GM18505 (cell line): ENCODE results near the gene APOO.

Experiments used
- ATAC-seq: cut with Tn5 transposase; IDR thresholded peaks from one replicate; pipeline ENCODE4 v1.9.1; 2021; ENCODE audit not compliant: unreplicated experiment
- POLR2A ChIP-seq: IDR thresholded peaks from 4 replicates; pipeline ENCODE4 v1.6.1; 2011; ENCODE audit warnings: borderline replicate concordance; ENCODE audit not compliant: insufficient read depth, insufficient read length; ENCODE audit errors: extremely low read depth

Gene APOO

GRCh38 chrX:23930894-23931604 is 23.3 kb upstream of the APOO start:
- ATAC-seq, result no peak
- TF ChIP-seq POLR2A, result no peak

GRCh38 chrX:23926015-23926414 is 18.3 kb upstream of the APOO start:
- no peak for TF ChIP-seq POLR2A
- ATAC-seq, result no peak

GRCh38 chrX:23919706-23920320 is 12.1 kb upstream of the APOO start:
- no peak for TF ChIP-seq POLR2A
- no peak for ATAC-seq

- ATAC-seq, result no peak
- TF ChIP-seq POLR2A, result no peak
Observed at GRCh38 chrX:23919148-23919547, 11.4 kb upstream of the APOO start.

- TF ChIP-seq POLR2A, result no peak
- no peak for ATAC-seq
Observed at GRCh38 chrX:23911126-23911835, 3.5 kb upstream of the APOO start.

GRCh38 chrX:23908219-23909004 is 674 bp upstream of the APOO start:
- no peak for TF ChIP-seq POLR2A
- no peak for ATAC-seq

GRCh38 chrX:23907111-23907497 is 634 bp downstream of the APOO start:
- no peak for ATAC-seq
- no peak for TF ChIP-seq POLR2A

GRCh38 chrX:23904096-23904495 is 3.6 kb downstream of the APOO start:
- no peak for TF ChIP-seq POLR2A
- no peak for ATAC-seq

- ATAC-seq, result no peak
- no peak for TF ChIP-seq POLR2A
Observed at GRCh38 chrX:23902419-23902818, 5.3 kb downstream of the APOO start.

- ATAC-seq, result peak; percentile 67
- TF ChIP-seq POLR2A, result no peak
Observed at GRCh38 chrX:23901805-23902204, 5.9 kb downstream of the APOO start.

- TF ChIP-seq POLR2A, result no peak
- no peak for ATAC-seq
Observed at GRCh38 chrX:23901060-23901459, 6.7 kb downstream of the APOO start.

- TF ChIP-seq POLR2A, result no peak
Observed at GRCh38 chrX:23900220-23900797, 7.4 kb downstream of the APOO start.

GRCh38 chrX:23898412-23898959 is 9.3 kb downstream of the APOO start:
- TF ChIP-seq POLR2A, result no peak
- no peak for ATAC-seq

More at GRCh38 chrX:23900220-23900797, 7.4 kb downstream of the APOO start:
- no peak for ATAC-seq
